ENCODE measurements around the gene DOK1.

- TF ChIP-seq POLR2AphosphoS5 (IDR thresholded peaks at IDR 0.05; ENCODE audit: low read depth, low read length) (no peak), SIN3A (IDR thresholded peaks at IDR 0.05; ENCODE audit: borderline replicate concordance, insufficient read depth, low read depth, low read length) (no peak)
Observed at GRCh38 chr2:74515271-74515980, 39.1 kb upstream of the DOK1 start.

Measured in Panc1 (cell line).